Spleen (tissue), 11 donors: ENCODE results near the gene KLF15. TPM values are rescaled to one million over a fixed set of nuclear protein-coding genes. Genes with fewer than 3 reads are reported as not detected.

Experiments used
- DNase-seq: peaks from one replicate; pipeline ENCODE4 v3.0.0-alpha.2; 2020
- H3K27ac ChIP-seq, 8 donors: fragments of 200-600 bp; sonication (generic) in 7 of 8; 1 replicate in 4 of 8; 2 replicates in 4 of 8; pipeline versions ENCODE4 v1.5.0 to v1.8.0; 2016 to 2021; ENCODE audit warnings: inconsistent platforms in 4 of 8, mild to moderate bottlenecking in 4 of 8, moderate library complexity in 1 of 8
- H3K27me3 ChIP-seq, 7 donors: fragments of 200-600 bp; sonication (generic) in 6 of 7; replicated peaks in 1 of 7; 1 replicate in 4 of 7; 2 replicates in 3 of 7; pipeline versions ENCODE4 v1.5.0 to v1.8.0; 2016 to 2021; ENCODE audit warnings: inconsistent platforms in 3 of 7, mild to moderate bottlenecking in 1 of 7
- H3K36me3 ChIP-seq, 6 donors: fragments of 200-600 bp; sonication (generic) in 5 of 6; 1 replicate in 4 of 6; 2 replicates in 2 of 6; pipeline versions ENCODE4 v1.5.0 to v1.8.0; 2016 to 2021; ENCODE audit warnings: inconsistent platforms in 2 of 6
- H3K4me1 ChIP-seq, 6 donors: fragments of 200-600 bp; sonication (generic) in 5 of 6; 1 replicate in 3 of 6; 2 replicates in 3 of 6; pipeline versions ENCODE4 v1.5.0 to v1.8.0; 2016 to 2021; ENCODE audit warnings: inconsistent platforms in 3 of 6
- H3K4me3 ChIP-seq, 8 donors: fragments of 200-600 bp; sonication (generic) in 7 of 8; 1 replicate in 4 of 8; 2 replicates in 4 of 8; pipeline versions ENCODE4 v1.5.0 to v1.8.0; 2016 to 2021; ENCODE audit warnings: inconsistent platforms in 4 of 8, mild to moderate bottlenecking in 4 of 8, moderate library complexity in 2 of 8
- H3K9me3 ChIP-seq, 8 donors: fragments of 200-600 bp; sonication (generic) in 7 of 8; 1 replicate in 4 of 8; 2 replicates in 4 of 8; pipeline versions ENCODE4 v1.5.0 to v1.8.0; 2016 to 2021; ENCODE audit warnings: inconsistent platforms in 4 of 8
- CTCF ChIP-seq, 11 experiments: fragments of 200-600 bp in 7 of 11; fragments of 450-650 bp in 4 of 11; sonication (generic) in 4 of 11; IDR thresholded peaks in 8 of 11; conservative IDR thresholded peaks in 3 of 11; 1 replicate in 7 of 11; 2 replicates in 4 of 11; pipeline versions ENCODE4 v1.4.0 to v1.8.0; 2016 to 2021; ENCODE audit warnings: antibody characterized with exemption in 11 of 11, inconsistent platforms in 4 of 11, mild to moderate bottlenecking in 1 of 11
- POLR2A ChIP-seq, 3 donors: fragments of 450-650 bp; IDR thresholded peaks; one replicate each; pipeline ENCODE4 v1.5.1; 2017; ENCODE audit warnings: antibody characterized with exemption in 3 of 3, mild to moderate bottlenecking in 1 of 3
- POLR2AphosphoS5 ChIP-seq, 3 donors: sonication (generic); formaldehyde crosslinking; IDR thresholded peaks; one replicate each; pipeline ENCODE4 v1.5.1; 2017; ENCODE audit warnings: antibody characterized with exemption in 3 of 3
- WGBS, 5 donors: extraction: QIAGEN DNeasy Blood & Tissue Kit in 3 of 5; methylation state at CpG; one replicate each; pipeline versions ENCODE4 v1.1.5 to v1.1.7; 2013 to 2018; 5-methylcytosine and 5-hydroxymethylcytosine counted together
- intact Hi-C: fragments of 100-400 bp; cut with DNase I; formaldehyde crosslinking; loops from one replicate; pipeline ENCODE4 v1.15.0; 2023; ENCODE audit warnings: low total_unique reads
- polyA plus RNA-seq, 3 donors: library from polyadenylated mRNA; stranded (reverse); fragments of 200-250 nt; gene quantifications; one replicate each; pipeline ENCODE4 v1.2.1, GENCODE V29; 2013
- total RNA-seq, 7 donors: library from RNA; depleted of rRNA in 3 of 7; stranded (reverse); fragments of >200 nt in 3 of 7; fragmentation: NEBNext Ultra II Directional in 4 of 7; extraction: Animal tissue kit (Norgen Biotek cat#: 25700) in 4 of 7; gene quantifications; one replicate each; pipeline versions ENCODE4 v1.1.0 to v1.2.1, GENCODE V29; 2016 to 2021
- donor health status: healthy with polysubstance abuse.
- donor health status: DM: no; HTN: no; CAD: no; lungs with moderate emphysema.
- donor health status: DM: no; HTN: no; CAD: no.
- donor health status: Bipolar disorder and iron deficiency.
- donor health status: healthy.
- donor health status: DM: no; HTN: no; CAD: no.
- donor health status: DM: yes; HTN: yes; CAD: no.

KLF15 gene
- total and polyA plus RNA-seq, 10 donors, result 0.57 to 9.5 (median 3.3) TPM

- DNase-seq, result peak; percentile 70
- H3K27ac ChIP-seq, result no peak overlapping the region
- WGBS, 5 donors, result 87 to 96% (median 88%) methylated on average over 14 to 27 of the region's 27 CpGs
These were observed 4.4 kb downstream of the KLF15 start for GRCh38 chr3:126352476-126353454.

GRCh38 chr3:126351771-126352475 is 5.3 kb downstream of the KLF15 start:
- Histone ChIP-seq H3K4me1 (peaks cover 0 to 31% (median 24%) of the 10 kb centered on the region in 6 donors), H3K36me3 (peaks cover 0 to 10% (median 0%) of the 10 kb centered on the region in 6 donors), H3K27me3 (peaks cover 0 to 27% (median 13%) of the 10 kb centered on the region in 7 donors), H3K9me3 (no peaks in the 10 kb centered on the region), H3K4me3 (no peak overlapping the region), H3K27ac (no peak overlapping the region)
- intact Hi-C loops, result no loop called here
- peak; percentile 73 for DNase-seq
- WGBS, 5 donors, result 92 to 97% (median 95%) methylated on average over 15 to 18 of the region's 18 CpGs
- TF ChIP-seq POLR2AphosphoS5 (IDR thresholded peaks at IDR 0.05), result no peak
- no peak for TF ChIP-seq POLR2A (IDR thresholded peaks at IDR 0.05)
- no peak for TF ChIP-seq CTCF (IDR thresholded peaks at IDR 0.05 in 8 of 11, conservative IDR thresholded peaks at IDR 0.05 in 3 of 11)

More at GRCh38 chr3:126352476-126353454, 4.4 kb downstream of the KLF15 start:
- Histone ChIP-seq H3K4me1 (peaks cover 0 to 36% (median 28%) of the 10 kb centered on the region in 6 donors), H3K4me3 (no peak overlapping the region), H3K9me3 (no peaks in the 10 kb centered on the region), H3K36me3 (peaks cover 0 to 10% (median 0%) of the 10 kb centered on the region in 6 donors), H3K27me3 (peaks cover 0 to 33% (median 13%) of the 10 kb centered on the region in 7 donors)
- TF ChIP-seq POLR2AphosphoS5 (IDR thresholded peaks at IDR 0.05) (no peak), CTCF (IDR thresholded peaks at IDR 0.05 in 8 of 11, conservative IDR thresholded peaks at IDR 0.05 in 3 of 11) (no peak), POLR2A (IDR thresholded peaks at IDR 0.05) (no peak)
- intact Hi-C loops, result no loop called here

DNA sequence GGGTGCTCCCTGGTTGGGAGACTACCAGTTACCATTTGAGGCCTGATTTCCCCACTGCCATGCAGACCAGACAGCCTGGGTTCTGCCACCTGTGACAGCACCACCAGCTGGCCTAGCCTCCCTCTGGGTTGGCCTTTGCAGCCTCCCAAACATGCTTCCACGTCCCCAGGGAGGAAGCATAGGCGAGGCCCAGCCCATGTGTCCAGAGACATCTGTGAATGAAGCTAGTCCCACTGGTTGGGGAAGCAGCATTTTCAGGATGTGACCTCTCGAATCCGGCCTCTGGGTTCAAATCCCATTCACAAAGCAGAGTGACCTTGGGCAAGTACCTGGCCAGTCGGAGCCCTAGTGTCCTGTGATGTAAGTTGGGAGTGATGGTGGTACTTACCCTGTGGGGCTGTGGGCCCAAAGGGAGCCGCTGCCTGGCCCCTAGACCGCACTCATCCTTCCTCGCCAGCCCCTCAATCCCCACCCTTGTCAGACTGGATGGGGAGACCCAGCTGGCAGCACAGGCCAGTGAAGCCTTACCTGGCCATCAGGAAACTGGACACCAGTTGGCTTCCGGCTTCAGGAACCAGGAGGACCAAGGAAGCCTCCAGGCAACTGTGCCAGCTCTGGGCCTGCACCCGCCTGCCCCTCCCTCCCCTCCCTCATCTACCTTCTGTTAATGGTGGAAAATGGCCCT is 6.0 kb downstream of the KLF15 start:
- Histone ChIP-seq H3K36me3 (peaks cover 0 to 10% (median 0%) of the 10 kb centered on the region in 6 donors), H3K9me3 (no peaks in the 10 kb centered on the region), H3K27ac (no peak overlapping the region), H3K4me3 (no peak overlapping the region), H3K4me1 (peaks cover 0 to 24% (median 18%) of the 10 kb centered on the region in 6 donors), H3K27me3 (peaks cover 0 to 20% (median 7%) of the 10 kb centered on the region in 7 donors)
- no peak for TF ChIP-seq POLR2AphosphoS5 (IDR thresholded peaks at IDR 0.05)
- no peak for TF ChIP-seq POLR2A (IDR thresholded peaks at IDR 0.05)
- no peak for TF ChIP-seq CTCF (IDR thresholded peaks at IDR 0.05 in 8 of 11, conservative IDR thresholded peaks at IDR 0.05 in 3 of 11)
- WGBS, 5 donors, result 78 to 91% (median 86%) methylated on average over 7 to 10 of the region's 10 CpGs
- DNase-seq, result peak; percentile 60
- intact Hi-C loops, result no loop called here
